Spleen (tissue), 7 donors: ENCODE results near the gene CLEC4G.

ENCODE experiments used
- POLR2A ChIP-seq, 3 donors: fragments of 450-650 bp; IDR thresholded peaks; one replicate each; pipeline ENCODE4 v1.5.1; 2017; ENCODE audit warnings: antibody characterized with exemption in 3 of 3, mild to moderate bottlenecking in 1 of 3
- TF ChIP-seq, protein P1 (sequence below), 11 experiments: fragments of 200-600 bp in 7 of 11; fragments of 450-650 bp in 4 of 11; sonication (generic) in 4 of 11; IDR thresholded peaks in 8 of 11; conservative IDR thresholded peaks in 3 of 11; 1 replicate in 7 of 11; 2 replicates in 4 of 11; pipeline versions ENCODE4 v1.4.0 to v1.8.0; 2016 to 2021; ENCODE audit warnings: antibody characterized with exemption in 11 of 11, inconsistent platforms in 4 of 11, mild to moderate bottlenecking in 1 of 11
- donor health status: DM: no; HTN: no; CAD: no; lungs with moderate emphysema.
- donor health status: DM: no; HTN: no; CAD: no.
- donor health status: DM: no; HTN: no; CAD: no.

- TF ChIP-seq, protein P1, sequence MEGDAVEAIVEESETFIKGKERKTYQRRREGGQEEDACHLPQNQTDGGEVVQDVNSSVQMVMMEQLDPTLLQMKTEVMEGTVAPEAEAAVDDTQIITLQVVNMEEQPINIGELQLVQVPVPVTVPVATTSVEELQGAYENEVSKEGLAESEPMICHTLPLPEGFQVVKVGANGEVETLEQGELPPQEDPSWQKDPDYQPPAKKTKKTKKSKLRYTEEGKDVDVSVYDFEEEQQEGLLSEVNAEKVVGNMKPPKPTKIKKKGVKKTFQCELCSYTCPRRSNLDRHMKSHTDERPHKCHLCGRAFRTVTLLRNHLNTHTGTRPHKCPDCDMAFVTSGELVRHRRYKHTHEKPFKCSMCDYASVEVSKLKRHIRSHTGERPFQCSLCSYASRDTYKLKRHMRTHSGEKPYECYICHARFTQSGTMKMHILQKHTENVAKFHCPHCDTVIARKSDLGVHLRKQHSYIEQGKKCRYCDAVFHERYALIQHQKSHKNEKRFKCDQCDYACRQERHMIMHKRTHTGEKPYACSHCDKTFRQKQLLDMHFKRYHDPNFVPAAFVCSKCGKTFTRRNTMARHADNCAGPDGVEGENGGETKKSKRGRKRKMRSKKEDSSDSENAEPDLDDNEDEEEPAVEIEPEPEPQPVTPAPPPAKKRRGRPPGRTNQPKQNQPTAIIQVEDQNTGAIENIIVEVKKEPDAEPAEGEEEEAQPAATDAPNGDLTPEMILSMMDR (IDR thresholded peaks at IDR 0.05 in 8 of 11, conservative IDR thresholded peaks at IDR 0.05 in 3 of 11) = no peak
- no peak for TF ChIP-seq POLR2A (IDR thresholded peaks at IDR 0.05)
Observed at GRCh38 chr19:7742991-7743390, 11.1 kb upstream of the CLEC4G start.
